HG03457 (cell line): ENCODE data around the gene PVALEF.

Experiments
- ATAC-seq: cut with Tn5 transposase; IDR thresholded peaks from one replicate; pipeline ENCODE4 v1.9.1; 2021; ENCODE audit warnings: moderate number of reproducible peaks; ENCODE audit not compliant: unreplicated experiment

The PVALEF gene

GRCh38 chr17:81165246-81166032, at the start of gene PVALEF:
PVALEF (plus strand) TSS chr17:81165507; CDS start chr17:81181227, 15,720 bp downstream.
- ATAC-seq, result no peak

GRCh38 chr17:81115749-81116464, 49.4 kb upstream of the PVALEF start:
- ATAC-seq, result no peak

GRCh38 chr17:81116704-81117103, 48.6 kb upstream of the PVALEF start:
- no peak for ATAC-seq

GRCh38 chr17:81117672-81118198, 47.6 kb upstream of the PVALEF start:
- ATAC-seq, result no peak

GRCh38 chr17:81118308-81119221, 46.7 kb upstream of the PVALEF start:
- ATAC-seq, result no peak

GRCh38 chr17:81119223-81120148, 45.8 kb upstream of the PVALEF start:
- ATAC-seq, result no peak

- ATAC-seq, result no peak
These were observed 45.2 kb upstream of the PVALEF start for GRCh38 chr17:81120149-81120484.

GRCh38 chr17:81120695-81121621, 44.3 kb upstream of the PVALEF start:
- no peak for ATAC-seq

GRCh38 chr17:81121841-81122733, 43.2 kb upstream of the PVALEF start:
- no peak for ATAC-seq

- ATAC-seq, result no peak
These were observed 42.0 kb upstream of the PVALEF start for GRCh38 chr17:81123052-81124048.

GRCh38 chr17:81124377-81124776, 40.9 kb upstream of the PVALEF start:
- no peak for ATAC-seq

GRCh38 chr17:81125573-81126081, 39.7 kb upstream of the PVALEF start:
- ATAC-seq, result no peak

GRCh38 chr17:81126281-81127132, 38.8 kb upstream of the PVALEF start:
- ATAC-seq, result no peak

GRCh38 chr17:81127133-81127455, 38.2 kb upstream of the PVALEF start:
- no peak for ATAC-seq

GRCh38 chr17:81127526-81128177, 37.7 kb upstream of the PVALEF start:
- no peak for ATAC-seq
